Fibroblast of lung (primary cell): Measurements from ENCODE around the gene RNF157. TPM values are rescaled to one million over a fixed set of nuclear protein-coding genes. Genes with fewer than 3 reads are reported as not detected.

ENCODE experiments used
- DNase-seq, 2 donors: peaks; one replicate each; pipeline versions ENCODE4 v3.0.0 to v3.0.0-alpha.2; 2010; ENCODE audit warnings: low read depth in 2 of 2
- H2AFZ ChIP-seq: 2 replicates; pipeline ENCODE4 v1.5.1; 2012; ENCODE audit warnings: low read length, control low read depth, inconsistent platforms
- H3K27ac ChIP-seq: 2 replicates; pipeline ENCODE4 v1.5.1; 2011; ENCODE audit warnings: low read length, control low read depth; ENCODE audit not compliant: insufficient read depth
- H3K27me3 ChIP-seq: 2 replicates; pipeline ENCODE4 v1.5.1; 2011; ENCODE audit warnings: mild to moderate bottlenecking, low read length; ENCODE audit not compliant: control insufficient read depth, insufficient read depth
- H3K36me3 ChIP-seq: 2 replicates; pipeline ENCODE4 v1.5.1; 2011; ENCODE audit warnings: low read length; ENCODE audit not compliant: control insufficient read depth, insufficient read depth
- H3K4me1 ChIP-seq: 2 replicates; pipeline ENCODE4 v1.5.1; 2011; ENCODE audit warnings: low read length; ENCODE audit not compliant: control insufficient read depth, insufficient read depth; ENCODE audit errors: extremely low read depth
- H3K4me2 ChIP-seq: 2 replicates; pipeline ENCODE4 v1.5.1; 2011; ENCODE audit warnings: low read length, control low read depth; ENCODE audit not compliant: insufficient read depth; ENCODE audit errors: extremely low read depth
- H3K4me3 ChIP-seq, 4 experiments: fragments of 200-600 bp in 1 of 4; sonication (generic) in 1 of 4; replicated peaks in 1 of 4; 2 replicates each; pipeline ENCODE4 v1.5.1; 2011 to 2016; ENCODE audit warnings: low read length in 4 of 4, low read depth in 3 of 4, mild to moderate bottlenecking in 3 of 4, control low read depth in 2 of 4, inconsistent platforms in 1 of 4, mixed read lengths in 1 of 4; ENCODE audit not compliant: insufficient read depth in 1 of 4; ENCODE audit errors: control extremely low read depth in 1 of 4
- H3K79me2 ChIP-seq: 2 replicates; pipeline ENCODE4 v1.5.1; 2012; ENCODE audit warnings: mild to moderate bottlenecking, low read length, inconsistent platforms; ENCODE audit not compliant: control insufficient read depth, insufficient read depth
- H3K9ac ChIP-seq: 2 replicates; pipeline ENCODE4 v1.5.1; 2011; ENCODE audit warnings: mild to moderate bottlenecking, low read length, control low read depth; ENCODE audit not compliant: insufficient read depth
- H3K9me3 ChIP-seq: 2 replicates; pipeline ENCODE4 v1.5.1; 2012; ENCODE audit warnings: low read depth, low read length; ENCODE audit not compliant: control insufficient read depth, insufficient read depth
- H4K20me1 ChIP-seq: 2 replicates; pipeline ENCODE4 v1.5.1; 2011; ENCODE audit warnings: low read length; ENCODE audit not compliant: control insufficient read depth, insufficient read depth; ENCODE audit errors: extremely low read depth
- CTCF ChIP-seq, 2 donors: IDR thresholded peaks in 1 of 2; conservative IDR thresholded peaks in 1 of 2; 1 replicate in 1 of 2; 2 replicates in 1 of 2; pipeline ENCODE4 v1.5.1; 2011 to 2012; ENCODE audit warnings: low read length in 2 of 2, control low read depth in 1 of 2, inconsistent platforms in 1 of 2, low read depth in 1 of 2, mild to moderate bottlenecking in 1 of 2
- EZH2 ChIP-seq: IDR thresholded peaks from 2 replicates; pipeline ENCODE4 v1.5.1; 2012; ENCODE audit warnings: low read length, control low read depth, mild to moderate bottlenecking; ENCODE audit errors: missing control alignments
- polyA plus RNA-seq, 2 donors: library from polyadenylated mRNA; depleted of rRNA in 1 of 2; stranded (reverse) in 1 of 2; unstranded in 1 of 2; fragments of >200 nt; gene quantifications; 2 replicates each; pipeline ENCODE4 v1.2.1, GENCODE V29; 2011 to 2012; ENCODE audit warnings: missing spikeins in 1 of 2
- total RNA-seq: library from RNA; depleted of rRNA; stranded (reverse); fragments of >200 nt; gene quantifications from 2 replicates; pipeline ENCODE4 v1.2.1, GENCODE V29; 2014

RNF157 gene
- total and polyA plus RNA-seq, 2 donors (not counting 1 experiment from before 2014, with no cell fraction given) = 2.0 to 3.1 TPM

GRCh38 chr17:76151896-76152454, 88.3 kb downstream of the RNF157 start:
- H3K36me3 ChIP-seq = no peaks in the 10 kb centered on the region
- TF ChIP-seq CTCF (conservative IDR thresholded peaks at IDR 0.05 in 1 of 2, IDR thresholded peaks at IDR 0.05 in 1 of 2; ENCODE audit: low read depth in 1 of 2, low read length in 2 of 2) = no peak
- no peak for TF ChIP-seq EZH2
- no peaks in the 10 kb centered on the region for H4K20me1 ChIP-seq
- H3K4me3 ChIP-seq = no peak overlapping the region
- H3K4me1 ChIP-seq = no peaks in the 10 kb centered on the region
- DNase-seq = no peak
- no peak overlapping the region for H3K4me2 ChIP-seq
- H3K79me2 ChIP-seq = no peaks in the 10 kb centered on the region
- no peak overlapping the region for H3K27ac ChIP-seq
- no peaks in the 10 kb centered on the region for H3K9me3 ChIP-seq
- H2AFZ ChIP-seq = no peak overlapping the region
- no peak overlapping the region for H3K9ac ChIP-seq
- peaks cover 2% of the 10 kb centered on the region for H3K27me3 ChIP-seq

DNA sequence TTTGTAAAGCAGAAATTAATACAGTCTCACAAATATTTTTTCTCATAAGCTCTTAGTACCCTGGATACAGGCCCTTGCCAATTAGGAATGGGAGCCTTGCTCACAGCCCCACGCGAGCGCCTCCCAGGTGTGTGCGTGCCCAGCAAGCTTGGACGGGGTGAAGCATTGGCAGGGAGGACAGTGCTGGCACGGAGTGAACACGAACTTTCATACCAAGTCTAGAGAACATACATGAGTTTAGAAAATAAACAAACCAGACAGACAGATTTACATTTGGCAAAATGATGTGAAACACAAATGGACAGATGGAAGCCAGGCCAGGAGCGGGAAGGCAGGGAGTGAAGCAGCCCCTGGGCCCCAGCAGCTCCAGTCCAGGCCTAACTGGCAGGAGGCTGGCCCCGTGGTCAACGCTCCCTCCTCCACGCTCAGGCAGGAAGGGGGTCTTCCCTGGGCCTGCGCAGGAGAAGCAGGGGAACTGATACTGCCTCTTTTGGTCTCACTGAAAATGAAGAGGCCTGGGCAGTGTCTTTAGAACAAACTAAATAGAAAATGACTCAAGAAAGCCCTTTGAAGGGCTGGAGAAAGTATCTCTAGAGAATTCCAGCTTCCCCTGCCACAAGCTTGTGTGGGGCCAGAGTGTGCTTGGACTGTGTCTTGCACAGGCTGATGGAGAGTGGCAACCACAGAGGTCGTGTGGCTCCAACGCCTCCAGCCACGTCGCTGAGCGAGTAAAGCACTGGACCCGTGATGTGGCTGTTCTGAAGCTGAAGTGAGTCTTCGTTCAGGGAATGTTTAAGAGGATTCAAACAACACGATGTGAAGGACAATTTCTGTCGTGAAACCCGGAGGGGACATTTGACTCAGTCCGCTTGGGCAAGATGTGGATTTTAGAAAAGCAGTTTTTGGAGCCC, 89.3 kb downstream of the RNF157 start:
- no peak overlapping the region for H3K4me3 ChIP-seq
- H3K27me3 ChIP-seq = peaks cover 2% of the 10 kb centered on the region
- H3K9ac ChIP-seq = no peak overlapping the region
- no peaks in the 10 kb centered on the region for H3K4me1 ChIP-seq
- no peaks in the 10 kb centered on the region for H3K79me2 ChIP-seq
- TF ChIP-seq CTCF (conservative IDR thresholded peaks at IDR 0.05 in 1 of 2, IDR thresholded peaks at IDR 0.05 in 1 of 2; ENCODE audit: low read depth in 1 of 2, low read length in 2 of 2) (no peak), EZH2 (no peak)
- H3K27ac ChIP-seq = no peak overlapping the region
- no peak overlapping the region for H2AFZ ChIP-seq
- no peaks in the 10 kb centered on the region for H3K36me3 ChIP-seq
- no peak for DNase-seq
- H4K20me1 ChIP-seq = no peaks in the 10 kb centered on the region
- no peak overlapping the region for H3K4me2 ChIP-seq
- no peaks in the 10 kb centered on the region for H3K9me3 ChIP-seq

- Histone ChIP-seq H2AFZ (no peak overlapping the region), H3K4me1 (no peaks in the 10 kb centered on the region), H3K4me3 (no peak overlapping the region), H3K9ac (no peak overlapping the region), H3K9me3 (no peaks in the 10 kb centered on the region), H4K20me1 (no peaks in the 10 kb centered on the region), H3K4me2 (no peak overlapping the region), H3K27me3 (no peaks in the 10 kb centered on the region), H3K27ac (no peak overlapping the region), H3K79me2 (no peaks in the 10 kb centered on the region), H3K36me3 (no peaks in the 10 kb centered on the region)
- TF ChIP-seq EZH2 (no peak), CTCF (conservative IDR thresholded peaks at IDR 0.05 in 1 of 2, IDR thresholded peaks at IDR 0.05 in 1 of 2; ENCODE audit: low read depth in 1 of 2, low read length in 2 of 2) (no peak)
- no peak for DNase-seq
These were observed 91.1 kb downstream of the RNF157 start for GRCh38 chr17:76149214-76149613.
